H1 (cell line): ENCODE data around the gene ZNF768. TPM values are rescaled to one million over a fixed set of nuclear protein-coding genes. Genes with fewer than 3 reads are reported as not detected.

Experiments used
- BACH1 ChIP-seq: IDR thresholded peaks from 2 replicates; pipeline ENCODE4 v1.6.1; 2012; ENCODE audit warnings: low read length, improper control_type of control experiment
- CTBP2 ChIP-seq: IDR thresholded peaks from 2 replicates; pipeline ENCODE4 v1.7.0; 2011; ENCODE audit warnings: borderline replicate concordance, mild to moderate bottlenecking, moderate library complexity, mixed read lengths, low read length; ENCODE audit not compliant: insufficient read depth, insufficient read length
- E2F6 ChIP-seq: IDR thresholded peaks from 2 replicates; pipeline ENCODE4 v1.6.1; 2012; ENCODE audit warnings: inconsistent platforms
- HDAC2 ChIP-seq, 2 experiments: fragments of 300-600 bp in 1 of 2; sonication (generic) in 1 of 2; IDR thresholded peaks; 2 replicates each; pipeline ENCODE4 v1.6.1; 2011 to 2012; ENCODE audit warnings: low read depth in 2 of 2, low read length in 2 of 2, mild to moderate bottlenecking in 2 of 2, moderate library complexity in 2 of 2, borderline replicate concordance in 1 of 2, inconsistent platforms in 1 of 2
- polyA plus RNA-seq, 7 experiments: library from polyadenylated mRNA; depleted of rRNA in 3 of 7; stranded (reverse) in 5 of 7; unstranded in 2 of 7; fragments of >200 nt in 5 of 7; fragments of 200-250 nt in 2 of 7; gene quantifications; 1 replicate in 5 of 7; 2 replicates in 1 of 7; 4 replicates in 1 of 7; pipeline versions ENCODE4 v1.2.1 to v1.2.3, GENCODE V29; 2011 to 2013; ENCODE audit warnings: missing spikeins in 2 of 7, mixed read lengths in 2 of 7
- total RNA-seq: library from RNA; stranded (reverse); fragmentation: NEBNext Ultra II Directional; extraction: Animal tissue kit (Norgen Biotek cat#: 25700); gene quantifications from 2 replicates; pipeline ENCODE4 v1.2.1, GENCODE V29; 2021

Gene ZNF768
- total and polyA plus RNA-seq, 2 of the 8 experiments (the other 6 are each of a cell fraction or from before 2014, with no cell fraction given), result 36.1 to 47.7 TPM

GRCh38 chr16:30543067-30543466 is 16.7 kb upstream of the ZNF768 start (continued):
- TF ChIP-seq HDAC2 (IDR thresholded peaks at IDR 0.05; ENCODE audit: borderline replicate concordance in 1 of 2, low read depth in 2 of 2, low read length in 2 of 2), result no peak
- TF ChIP-seq E2F6, result no peak
- TF ChIP-seq CTBP2, result no peak
- TF ChIP-seq BACH1, result no peak
